Measurements from ENCODE around the gene C1orf198.

C1orf198 gene

GRCh38 chr1:230809256-230809990 lies 58.9 kb downstream of the C1orf198 start:
- DNase-seq (ENCODE audit: low read depth): no peak

GRCh38 chr1:230808281-230808872 lies 59.9 kb downstream of the C1orf198 start:
- peak; percentile 55 for DNase-seq (ENCODE audit: low read depth)

- DNase-seq (ENCODE audit: low read depth): no peak
These were observed 60.6 kb downstream of the C1orf198 start for GRCh38 chr1:230807561-230808280.

- DNase-seq (ENCODE audit: low read depth): no peak
These were observed 61.3 kb downstream of the C1orf198 start for GRCh38 chr1:230807029-230807428.

- DNase-seq (ENCODE audit: low read depth): no peak
These were observed 61.8 kb downstream of the C1orf198 start for GRCh38 chr1:230806552-230806951.

- no peak for DNase-seq (ENCODE audit: low read depth)
These were observed 63.9 kb downstream of the C1orf198 start for GRCh38 chr1:230804396-230804795.

GRCh38 chr1:230800891-230801840 lies 67.2 kb downstream of the C1orf198 start:
- no peak for DNase-seq (ENCODE audit: low read depth)

GRCh38 chr1:230798491-230798890 lies 69.8 kb downstream of the C1orf198 start:
- DNase-seq (ENCODE audit: low read depth): no peak

- DNase-seq (ENCODE audit: low read depth): peak; percentile 66
These were observed 70.4 kb downstream of the C1orf198 start for GRCh38 chr1:230797942-230798365.

GRCh38 chr1:230797376-230797920 lies 70.9 kb downstream of the C1orf198 start:
- DNase-seq (ENCODE audit: low read depth): no peak

- DNase-seq (ENCODE audit: low read depth): no peak
These were observed 71.7 kb downstream of the C1orf198 start for GRCh38 chr1:230796626-230797025.

- no peak for DNase-seq (ENCODE audit: low read depth)
These were observed 73.3 kb downstream of the C1orf198 start for GRCh38 chr1:230794871-230795605.

GRCh38 chr1:230794431-230794830 lies 73.9 kb downstream of the C1orf198 start:
- no peak for DNase-seq (ENCODE audit: low read depth)

- DNase-seq (ENCODE audit: low read depth): no peak
These were observed 74.9 kb downstream of the C1orf198 start for GRCh38 chr1:230793463-230793745.

GRCh38 chr1:230792691-230793462 lies 75.4 kb downstream of the C1orf198 start:
- DNase-seq (ENCODE audit: low read depth): no peak

GRCh38 chr1:230791986-230792564 lies 76.2 kb downstream of the C1orf198 start:
- DNase-seq (ENCODE audit: low read depth): no peak

GRCh38 chr1:230790026-230790425 lies 78.3 kb downstream of the C1orf198 start:
- DNase-seq (ENCODE audit: low read depth): no peak

GRCh38 chr1:230788561-230789275 lies 79.6 kb downstream of the C1orf198 start:
- DNase-seq (ENCODE audit: low read depth): no peak

- DNase-seq (ENCODE audit: low read depth): no peak
These were observed 80.8 kb downstream of the C1orf198 start for GRCh38 chr1:230787471-230787870.
